HCT116 (cell line): ENCODE data around the gene MAP3K20. TPM values are rescaled to one million over a fixed set of nuclear protein-coding genes. Genes with fewer than 3 reads are reported as not detected.
A peak's percentile ranks its signal among the peaks of the same experiment; 100 is the strongest.

Experiments used
- ATAC-seq: fragments of 200-7000 bp; cut with Tn5 transposase; 2 replicates; pipeline ENCODE4 v1.9.1; 2020; ENCODE audit warnings: mild to moderate bottlenecking, moderate library complexity
- BruUV-seq: library from RNA; stranded (reverse); fragments of 400-500 nt; replicated peaks from 2 replicates; lab custom pipeline; 2021; lab: Mats Ljungman, UMichigan
- CTCF ChIA-PET: fragments of 300-600 bp; sonication (Branson Sonifier 250); formaldehyde crosslinking; loops from one replicate; lab custom pipeline; 2021; ENCODE audit warnings: antibody characterized with exemption; lab: Charles Lee
- POLR2A ChIA-PET: fragments of 300-600, 350-600 bp; sonication (Branson Sonifier 250); formaldehyde crosslinking; loops from one replicate; lab custom pipeline; 2021; ENCODE audit warnings: antibody characterized with exemption; lab: Charles Lee
- RAD21 ChIA-PET, 2 experiments: fragments of 300-600 bp; sonication (Branson Sonifier 250); formaldehyde crosslinking; loops; one replicate each; lab custom pipeline; 2023; ENCODE audit warnings: low total read pairs in 2 of 2; ENCODE audit not compliant: uncharacterized antibody in 2 of 2, unreplicated experiment in 2 of 2, low non-redundant PET in 1 of 2; lab: Charles Lee
- DNase-seq: peaks from one replicate; pipeline ENCODE4 v3.0.0-alpha.2; 2010; ENCODE audit warnings: low read depth, low spot score
- H2AFZ ChIP-seq: fragments of 200-600 bp; shearing (Covaris generic), sonication (generic); 2 replicates; pipeline ENCODE4 v1.6.1; 2017; ENCODE audit warnings: low read depth, mixed run types, mixed read lengths, antibody characterized with exemption, low read length; ENCODE audit not compliant: poor library complexity, severe bottlenecking
- H3K27ac ChIP-seq: 2 replicates; pipeline ENCODE4 v1.5.1; 2012; ENCODE audit warnings: low read depth, low read length
- H3K27me3 ChIP-seq: fragments of 200-600 bp; sonication (generic); 2 replicates; pipeline ENCODE4 v1.6.1; 2016; ENCODE audit warnings: mixed run types, low read length, mixed read lengths; ENCODE audit not compliant: insufficient read depth
- H3K36me3 ChIP-seq, 2 experiments: fragments of 200-500 bp in 1 of 2; fragments of 200-600 bp in 1 of 2; sonication (Bioruptor generic) in 1 of 2; sonication (generic) in 1 of 2; 2 replicates each; pipeline versions ENCODE4 v1.5.1 to v1.6.1; 2014 to 2016; ENCODE audit warnings: low read length in 2 of 2, inconsistent platforms in 1 of 2, mixed read lengths in 1 of 2, mixed run types in 1 of 2; ENCODE audit not compliant: insufficient read depth in 2 of 2, control insufficient read depth in 1 of 2
- H3K4me1 ChIP-seq, 2 experiments: fragments of 200-600 bp in 1 of 2; sonication (generic) in 1 of 2; 2 replicates each; pipeline versions ENCODE4 v1.5.1 to v1.6.1; 2012 to 2017; ENCODE audit warnings: low read length in 2 of 2, inconsistent platforms in 1 of 2, mild to moderate bottlenecking in 1 of 2, mixed read lengths in 1 of 2, mixed run types in 1 of 2, moderate library complexity in 1 of 2; ENCODE audit not compliant: insufficient read depth in 2 of 2, control insufficient read depth in 1 of 2
- H3K4me2 ChIP-seq: fragments of 200-600 bp; sonication (generic); 2 replicates; pipeline ENCODE4 v1.6.1; 2017; ENCODE audit warnings: mixed run types, low read length, mixed read lengths
- H3K4me3 ChIP-seq, 2 experiments: fragments of 200-600 bp in 1 of 2; sonication (generic) in 1 of 2; replicated peaks in 1 of 2; 2 replicates each; pipeline ENCODE4 v1.5.1; 2011 to 2016; ENCODE audit warnings: low read length in 2 of 2, control low read depth in 1 of 2, low read depth in 1 of 2, mild to moderate bottlenecking in 1 of 2, mixed read lengths in 1 of 2, mixed run types in 1 of 2
- H3K79me2 ChIP-seq: fragments of 200-600 bp; sonication (generic); 2 replicates; pipeline ENCODE4 v1.6.1; 2017; ENCODE audit warnings: mild to moderate bottlenecking, mixed run types, low read length, moderate library complexity, mixed read lengths; ENCODE audit not compliant: insufficient read depth
- H3K9ac ChIP-seq: fragments of 200-600 bp; sonication (generic); 2 replicates; pipeline ENCODE4 v1.6.1; 2016; ENCODE audit warnings: low read length, mixed read lengths
- H3K9me2 ChIP-seq: fragments of 200-600 bp; sonication (generic), shearing (Covaris generic); 2 replicates; pipeline ENCODE4 v1.6.1; 2017; ENCODE audit warnings: mixed run types, mild to moderate bottlenecking, moderate library complexity; ENCODE audit not compliant: insufficient read depth
- H3K9me3 ChIP-seq, 2 experiments: fragments of 200-500 bp in 1 of 2; fragments of 200-600 bp in 1 of 2; sonication (Bioruptor generic) in 1 of 2; sonication (generic) in 1 of 2; 2 replicates each; pipeline ENCODE4 v1.6.1; 2014 to 2017; ENCODE audit warnings: low read length in 2 of 2, mixed read lengths in 2 of 2, inconsistent platforms in 1 of 2, low read depth in 1 of 2, mild to moderate bottlenecking in 1 of 2, mixed run types in 1 of 2, moderate library complexity in 1 of 2; ENCODE audit not compliant: control insufficient read depth in 1 of 2, insufficient read depth in 1 of 2
- H4K20me1 ChIP-seq: fragments of 200-600 bp; sonication (generic), shearing (Covaris generic); 2 replicates; pipeline ENCODE4 v1.6.1; 2017; ENCODE audit warnings: mixed run types, mild to moderate bottlenecking, moderate library complexity; ENCODE audit not compliant: insufficient read depth
- ATF3 ChIP-seq: IDR thresholded peaks from 2 replicates; pipeline ENCODE4 v1.6.1; 2012
- CBX3 ChIP-seq: IDR thresholded peaks from 2 replicates; pipeline ENCODE4 v1.6.1; 2012; ENCODE audit warnings: low read depth
- CEBPB ChIP-seq: IDR thresholded peaks from 2 replicates; pipeline ENCODE4 v1.6.1; 2012; ENCODE audit warnings: low read depth
- CTCF ChIP-seq, 3 experiments: fragments of 200-600 bp in 1 of 3; sonication (generic) in 1 of 3; IDR thresholded peaks in 2 of 3; conservative IDR thresholded peaks in 1 of 3; 2 replicates each; pipeline ENCODE4 v1.5.1; 2012 to 2017; ENCODE audit warnings: low read depth in 2 of 3, low read length in 2 of 3, antibody characterized with exemption in 1 of 3, borderline replicate concordance in 1 of 3, control low read depth in 1 of 3, mild to moderate bottlenecking in 1 of 3, mixed read lengths in 1 of 3, mixed run types in 1 of 3, moderate library complexity in 1 of 3; ENCODE audit not compliant: insufficient read depth in 1 of 3
- EGR1 ChIP-seq: IDR thresholded peaks from 2 replicates; pipeline ENCODE4 v1.6.1; 2012; ENCODE audit warnings: low read depth
- ELF1 ChIP-seq: IDR thresholded peaks from 2 replicates; pipeline ENCODE4 v1.6.1; 2012; ENCODE audit warnings: low read depth, borderline replicate concordance
- EZH2 ChIP-seq: fragments of 200-600 bp; sonication (generic); IDR thresholded peaks from 2 replicates; pipeline ENCODE4 v1.6.1; 2017; ENCODE audit warnings: antibody characterized with exemption, mixed run types
- FOSL1 ChIP-seq: IDR thresholded peaks from 2 replicates; pipeline ENCODE4 v1.6.1; 2012; ENCODE audit warnings: low read depth
- POLR2A ChIP-seq: IDR thresholded peaks from 2 replicates; pipeline ENCODE4 v1.7.0; 2011; ENCODE audit warnings: borderline replicate concordance; ENCODE audit not compliant: insufficient read depth, insufficient read length; ENCODE audit errors: extremely low read depth
- POLR2AphosphoS5 ChIP-seq: IDR thresholded peaks from 2 replicates; pipeline ENCODE4 v1.6.1; 2011; ENCODE audit warnings: mild to moderate bottlenecking, low read depth, low read length, moderate library complexity
- RAD21 ChIP-seq: IDR thresholded peaks from 2 replicates; pipeline ENCODE4 v1.6.1; 2012; ENCODE audit warnings: low read depth, mild to moderate bottlenecking
- REST ChIP-seq: IDR thresholded peaks from 2 replicates; pipeline ENCODE4 v1.6.1; 2012; ENCODE audit warnings: low read depth
- SIN3A ChIP-seq: IDR thresholded peaks from 2 replicates; pipeline ENCODE4 v1.6.1; 2012; ENCODE audit warnings: low read depth
- SP1 ChIP-seq: IDR thresholded peaks from 2 replicates; pipeline ENCODE4 v1.6.1; 2012; ENCODE audit warnings: low read depth
- SRF ChIP-seq: IDR thresholded peaks from 2 replicates; pipeline ENCODE4 v1.6.1; 2012; ENCODE audit warnings: low read depth
- ZBTB33 ChIP-seq: IDR thresholded peaks from 2 replicates; pipeline ENCODE4 v1.6.1; 2011; ENCODE audit warnings: mild to moderate bottlenecking, low read length, moderate library complexity; ENCODE audit not compliant: insufficient replicate concordance; ENCODE audit errors: extremely low read depth
- ZFX ChIP-seq: fragments of 450-650 bp; IDR thresholded peaks from 2 replicates; pipeline ENCODE4 v1.6.1; 2017
- ZNF274 ChIP-seq: fragments of 200-500 bp; sonication (Bioruptor generic); IDR thresholded peaks from 2 replicates; pipeline ENCODE4 v1.6.1; 2014; ENCODE audit warnings: mild to moderate bottlenecking, low read depth, low read length, inconsistent platforms
- intact Hi-C: fragments of 100-400 bp; cut with micrococcal nuclease; formaldehyde crosslinking; loops from 2 replicates; pipeline ENCODE4 v1.10.0; 2022
- total RNA-seq: library from RNA; stranded (reverse); gene quantifications from one replicate; pipeline ENCODE4 v1.2.1, GENCODE V29; 2021; ENCODE audit not compliant: unreplicated experiment

Gene MAP3K20
- total RNA-seq, 1 experiment from 2014 or later = 40.0 TPM

GRCh38 chr2:173053043-173053699, 22.5 kb upstream of the MAP3K20 start:
- H3K9ac ChIP-seq = no peak overlapping the region
- H3K4me2 ChIP-seq = no peak overlapping the region
- TF ChIP-seq CEBPB (no peak), FOSL1 (no peak), ELF1 (no peak), POLR2AphosphoS5 (no peak), REST (no peak), RAD21 (no peak), CBX3 (no peak), ATF3 (no peak), EZH2 (no peak), SIN3A (no peak), ZBTB33 (no peak), ZNF274 (no peak), SRF (no peak), ZFX (no peak), POLR2A (no peak), SP1 (no peak), CTCF (IDR thresholded peaks at IDR 0.05 in 2 of 3, conservative IDR thresholded peaks at IDR 0.05 in 1 of 3; ENCODE audit: borderline replicate concordance in 1 of 3, insufficient read depth in 1 of 3, low read depth in 2 of 3, low read length in 2 of 3) (no peak), EGR1 (no peak)
- TF ChIP-seq, all 23 proteins: peak for 0
- H3K9me2 ChIP-seq = no peaks in the 10 kb centered on the region
- no peak for ATAC-seq
- peaks cover 6% of the 10 kb centered on the region; the same call in 1 of the 2 replicates for H3K27me3 ChIP-seq
- peaks cover 15 to 35% of the 10 kb centered on the region in 2 experiments for H3K4me1 ChIP-seq
- DNase-seq = no peak
- peak overlapping the region; percentile 49 for H2AFZ ChIP-seq
- intact Hi-C loops = no loop called here
- no peak overlapping the region for H3K4me3 ChIP-seq
- no peaks in the 10 kb centered on the region for H3K36me3 ChIP-seq
- no peaks in the 10 kb centered on the region for H4K20me1 ChIP-seq
- BruUV-seq = no TSS peak
- no peaks in the 10 kb centered on the region for H3K79me2 ChIP-seq
- H3K9me3 ChIP-seq = no peaks in the 10 kb centered on the region
- CTCF ChIA-PET = no interaction called here
- POLR2A ChIA-PET = no interaction called here
- RAD21 ChIA-PET = no interaction called here
- no peak overlapping the region for H3K27ac ChIP-seq
